Heart left ventricle (tissue), 16 donors: Measurements from ENCODE around the gene KLHL42. TPM values are rescaled to one million over a fixed set of nuclear protein-coding genes. Genes with fewer than 3 reads are reported as not detected.

Source experiments
- ATAC-seq, 4 donors: fragments of 200-7000 bp; cut with Tn5 transposase; one replicate each; pipeline ENCODE4 v1.9.1; 2020 to 2022; ENCODE audit warnings: moderate library complexity in 4 of 4, mild to moderate bottlenecking in 3 of 4, moderate number of reproducible peaks in 1 of 4
- DNase-seq, 5 donors: peaks; one replicate each; pipeline ENCODE4 v3.0.0-alpha.2; 2020
- H3K27ac ChIP-seq, 12 donors: fragments of 200-600 bp; sonication (generic) in 4 of 12; one replicate each; pipeline versions ENCODE4 v1.5.0 to v1.8.0; 2016 to 2022; ENCODE audit warnings: mild to moderate bottlenecking in 2 of 12
- H3K27me3 ChIP-seq, 9 donors: fragments of 200-600 bp; sonication (generic) in 2 of 9; one replicate each; pipeline versions ENCODE4 v1.5.1 to v1.8.0; 2016 to 2022; ENCODE audit warnings: mild to moderate bottlenecking in 3 of 9
- H3K36me3 ChIP-seq, 9 donors: fragments of 200-600 bp; sonication (generic) in 2 of 9; one replicate each; pipeline versions ENCODE4 v1.5.0 to v1.8.0; 2018 to 2022; ENCODE audit warnings: mild to moderate bottlenecking in 2 of 9
- H3K4me1 ChIP-seq, 12 donors: fragments of 200-600 bp; sonication (generic) in 4 of 12; one replicate each; pipeline versions ENCODE4 v1.5.0 to v1.8.0; 2016 to 2022; ENCODE audit warnings: mild to moderate bottlenecking in 3 of 12
- H3K4me3 ChIP-seq, 12 donors: fragments of 200-600 bp; sonication (generic) in 4 of 12; one replicate each; pipeline versions ENCODE4 v1.5.0 to v1.8.0; 2017 to 2022; ENCODE audit warnings: mild to moderate bottlenecking in 9 of 12, moderate library complexity in 4 of 12
- H3K9me3 ChIP-seq, 12 donors: fragments of 200-600 bp; sonication (generic) in 4 of 12; one replicate each; pipeline versions ENCODE4 v1.5.0 to v1.8.0; 2016 to 2022; ENCODE audit warnings: mild to moderate bottlenecking in 1 of 12
- POLR2A ChIP-seq, 2 donors: fragments of 450-650 bp; IDR thresholded peaks; one replicate each; pipeline ENCODE4 v1.6.1; 2017; ENCODE audit warnings: antibody characterized with exemption in 2 of 2, mild to moderate bottlenecking in 2 of 2, moderate library complexity in 2 of 2
- WGBS, 4 donors: extraction: QIAGEN DNeasy Blood & Tissue Kit in 2 of 4; methylation state at CpG; one replicate each; pipeline versions ENCODE4 v1.1.5 to v1.1.7; 2013 to 2018; 5-methylcytosine and 5-hydroxymethylcytosine counted together
- intact Hi-C, 10 donors: fragments of 100-400 bp; cut with DNase I; formaldehyde crosslinking; loops; one replicate each; pipeline versions ENCODE4 v1.11.1 to v1.14.2; 2022
- polyA plus RNA-seq, 2 donors: library from polyadenylated mRNA; stranded (reverse); fragments of 200-250 nt; gene quantifications; one replicate each; pipeline ENCODE4 v1.2.3, GENCODE V29; 2013
- total RNA-seq, 9 donors: library from RNA; depleted of rRNA in 2 of 9; stranded (reverse); fragments of >200 nt in 2 of 9; fragmentation: NEBNext Ultra II Directional in 3 of 9; extraction: Animal tissue kit (Norgen Biotek cat#: 25700) in 3 of 9; gene quantifications; one replicate each; pipeline versions ENCODE4 v1.1.0 to v1.2.4, GENCODE V29; 2016 to 2023
- TF ChIP-seq, protein P1 (sequence below), 12 donors: fragments of 200-600 bp; sonication (generic) in 4 of 12; IDR thresholded peaks; one replicate each; pipeline versions ENCODE4 v1.5.0 to v1.8.0; 2018 to 2022; ENCODE audit warnings: antibody characterized with exemption in 12 of 12, mild to moderate bottlenecking in 5 of 12
- donor health status: ischemic (EF 13 %, LVEDD 7.1; RV severe dilation, severe dysfunction).
- donor health status: healthy with polysubstance abuse.
- donor health status: DM: no; HTN: yes; CAD: no.
- donor health status: DM: no; HTN: no; CAD: no.
- donor health status: ischemic (EF 25% LVEDD 6.9; RV normal size, moderate dysfunction).
- donor health status: ischemic (EF 25% LVEDD 5.7; RV mildly dilated, moderate dysfunction).
- donor health status: healthy.
- donor health status: DM: yes; HTN: yes; CAD: no.
- donor health status: ischemic (EF 35%, LVEDD 5.7; RV mildly dilated, moderate dysfunction).
- donor health status: nonischemic (EF 11% LVEDD 7.7; RV severe dilation, severe dysfunction).
- donor health status: DM: yes; HTN: yes; CAD: no.
- donor health status: PGD.
- donor health status: ischemic (EF 29% LVEDD 5.4; RV normal size, mild dysfunction).
- donor health status: nonischemic (EF 23%, LVEDD 6.1; RV moderate dilation, normal function).

The KLHL42 gene
- total and polyA plus RNA-seq, 11 donors = 3.2 to 11.4 (median 5.9) TPM

DNA sequence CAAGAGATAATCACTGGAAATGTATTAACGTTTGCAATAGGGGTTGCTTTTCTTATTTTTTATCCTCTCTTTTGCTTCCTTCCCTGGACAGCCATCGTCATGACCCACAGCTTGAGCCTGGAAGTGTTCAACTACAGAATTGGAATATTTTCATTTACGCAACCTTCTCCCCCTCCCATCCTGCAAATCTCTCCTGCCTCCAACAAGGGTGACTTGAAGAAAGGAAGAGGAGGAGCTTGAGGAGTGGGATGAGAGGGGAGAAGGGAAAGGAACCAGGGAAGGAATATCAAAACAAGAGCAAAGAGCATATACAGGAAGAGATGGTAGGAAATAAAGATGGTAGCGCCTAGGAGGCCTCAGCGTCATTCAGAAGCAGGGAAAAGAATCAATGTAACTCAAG lies 1.6 kb downstream of the KLHL42 start:
- DNase-seq (no peak), ATAC-seq (no peak)
- Histone ChIP-seq H3K4me1 (peaks cover 0 to 49% (median 21%) of the 10 kb centered on the region in 12 donors), H3K27ac (peak overlapping the region in 4 of 12 donors; percentile 23 to 93 (median 64)), H3K36me3 (peaks cover 0 to 10% (median 0%) of the 10 kb centered on the region in 9 donors), H3K27me3 (no peaks in the 10 kb centered on the region), H3K4me3 (peak overlapping the region in 8 of 12 donors; percentile 72 to 94 (median 87)), H3K9me3 (no peaks in the 10 kb centered on the region)
- intact Hi-C loops = loop anchor here in 2 of 10 donors (1.0 to 10.0 kb wide), 3 partner anchors 16 to 69 kb away; partner anchors contain the start of gene MRPS35 (in 1 of the 2)
- TF ChIP-seq, protein P1, sequence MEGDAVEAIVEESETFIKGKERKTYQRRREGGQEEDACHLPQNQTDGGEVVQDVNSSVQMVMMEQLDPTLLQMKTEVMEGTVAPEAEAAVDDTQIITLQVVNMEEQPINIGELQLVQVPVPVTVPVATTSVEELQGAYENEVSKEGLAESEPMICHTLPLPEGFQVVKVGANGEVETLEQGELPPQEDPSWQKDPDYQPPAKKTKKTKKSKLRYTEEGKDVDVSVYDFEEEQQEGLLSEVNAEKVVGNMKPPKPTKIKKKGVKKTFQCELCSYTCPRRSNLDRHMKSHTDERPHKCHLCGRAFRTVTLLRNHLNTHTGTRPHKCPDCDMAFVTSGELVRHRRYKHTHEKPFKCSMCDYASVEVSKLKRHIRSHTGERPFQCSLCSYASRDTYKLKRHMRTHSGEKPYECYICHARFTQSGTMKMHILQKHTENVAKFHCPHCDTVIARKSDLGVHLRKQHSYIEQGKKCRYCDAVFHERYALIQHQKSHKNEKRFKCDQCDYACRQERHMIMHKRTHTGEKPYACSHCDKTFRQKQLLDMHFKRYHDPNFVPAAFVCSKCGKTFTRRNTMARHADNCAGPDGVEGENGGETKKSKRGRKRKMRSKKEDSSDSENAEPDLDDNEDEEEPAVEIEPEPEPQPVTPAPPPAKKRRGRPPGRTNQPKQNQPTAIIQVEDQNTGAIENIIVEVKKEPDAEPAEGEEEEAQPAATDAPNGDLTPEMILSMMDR (IDR thresholded peaks at IDR 0.05) = no peak
- TF ChIP-seq POLR2A (IDR thresholded peaks at IDR 0.05) = no peak
- WGBS, 4 donors = 64 to 70% (median 67%) methylated on average over 5 of the region's 5 CpGs

DNA sequence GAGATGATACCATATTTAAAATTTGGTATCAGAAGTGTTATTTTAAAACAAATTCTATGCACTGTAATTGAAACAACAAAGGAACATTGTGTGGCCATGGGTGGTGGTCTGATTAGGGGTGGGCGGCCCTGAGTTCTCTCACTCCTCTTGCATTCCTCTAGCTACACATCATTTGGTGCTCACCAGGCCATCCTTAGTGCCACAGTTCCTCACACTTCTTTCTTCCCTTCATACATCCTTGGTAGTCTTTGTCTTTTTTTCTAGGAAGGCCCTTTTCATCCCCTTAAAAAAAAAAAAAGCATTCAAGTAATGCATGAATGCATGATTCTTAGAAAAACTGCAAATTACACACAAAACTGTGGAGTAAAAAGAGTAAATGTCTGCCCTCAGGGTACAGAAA lies 2.4 kb downstream of the KLHL42 start:
- no peak for ATAC-seq
- Histone ChIP-seq H3K36me3 (peaks cover 0 to 10% (median 0%) of the 10 kb centered on the region in 9 donors), H3K27me3 (no peaks in the 10 kb centered on the region), H3K4me3 (no peak overlapping the region), H3K9me3 (no peaks in the 10 kb centered on the region), H3K4me1 (peaks cover 0 to 49% (median 21%) of the 10 kb centered on the region in 12 donors), H3K27ac (no peak overlapping the region)
- no peak for TF ChIP-seq POLR2A (IDR thresholded peaks at IDR 0.05)
- TF ChIP-seq, protein P1 (IDR thresholded peaks at IDR 0.05) = no peak
- WGBS, 4 donors = 91 to 97% (median 93%) methylated on average over 1 of the region's 1 CpG
- intact Hi-C loops = loop anchor here in 2 of 10 donors (1.0 to 10.0 kb wide), 3 partner anchors 15 to 70 kb away; partner anchors contain the start of gene MRPS35 (in 1 of the 2)
- DNase-seq = no peak

DNA sequence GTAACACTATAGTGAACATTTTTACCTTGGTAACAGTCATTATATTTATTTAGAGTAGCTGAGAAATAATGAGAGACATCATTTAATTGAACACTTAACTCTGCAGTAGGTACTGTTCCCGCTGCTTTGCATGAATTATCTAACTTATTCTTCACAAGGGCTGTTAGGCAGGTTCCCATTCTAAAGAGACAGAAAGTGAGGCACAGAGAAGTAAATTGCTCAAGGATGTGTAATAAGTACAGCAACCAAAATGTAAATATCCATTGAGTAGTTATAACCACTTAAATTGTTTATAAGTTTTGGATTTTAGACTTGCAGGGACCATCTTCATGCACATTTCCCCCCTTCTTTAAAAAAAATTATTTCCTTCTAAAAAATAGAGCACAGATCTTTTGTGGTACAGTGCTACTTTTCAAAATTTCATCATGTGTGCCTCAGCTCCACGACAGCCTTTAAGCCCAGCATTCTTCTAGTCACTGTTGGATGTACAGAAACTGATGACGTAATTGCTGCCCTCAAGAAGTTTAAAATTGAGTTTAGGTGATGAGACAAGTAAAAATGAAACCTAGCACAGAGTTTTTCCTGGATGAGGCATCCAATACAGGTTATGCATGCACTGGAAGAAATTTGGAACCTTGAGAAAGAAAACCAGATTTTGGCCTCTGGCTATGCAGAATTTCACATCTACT lies 6.0 kb downstream of the KLHL42 start:
- Histone ChIP-seq H3K4me1 (peaks cover 0 to 44% (median 13%) of the 10 kb centered on the region in 12 donors), H3K36me3 (peaks cover 0 to 17% (median 3%) of the 10 kb centered on the region in 9 donors), H3K9me3 (no peaks in the 10 kb centered on the region), H3K27ac (no peak overlapping the region), H3K27me3 (no peaks in the 10 kb centered on the region), H3K4me3 (no peak overlapping the region)
- DNase-seq (no peak), ATAC-seq (no peak)
- no peak for TF ChIP-seq POLR2A (IDR thresholded peaks at IDR 0.05)
- TF ChIP-seq, protein P1 (IDR thresholded peaks at IDR 0.05) = no peak
- intact Hi-C loops = loop anchor here in 1 of 10 donors (10.0 kb wide), 1 partner anchor 61 kb away; no protein-coding TSS in a partner anchor
- WGBS, 4 donors = 79 to 87% (median 86%) methylated on average over 3 of the region's 3 CpGs

DNA sequence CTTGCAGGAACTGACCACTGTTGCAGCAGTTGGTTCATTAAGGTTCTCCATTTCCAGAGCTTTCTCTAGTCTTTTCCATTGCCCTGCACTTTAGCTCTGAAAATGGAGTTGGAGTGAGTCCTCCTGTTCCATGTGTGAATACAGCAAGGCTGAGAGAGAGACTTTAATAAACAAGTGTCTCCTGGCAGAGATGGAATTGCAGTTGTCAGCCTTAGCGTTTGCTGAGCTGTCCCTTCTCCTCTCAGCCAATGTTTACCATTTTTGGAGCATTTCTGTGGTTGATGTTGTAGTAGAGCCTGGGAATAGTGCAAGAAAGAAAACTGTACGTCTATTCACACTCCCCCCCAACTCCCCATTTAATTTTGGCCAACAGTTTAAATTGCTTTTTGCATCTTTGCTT lies 7.5 kb downstream of the KLHL42 start:
- no peak for ATAC-seq
- 63 to 72% (median 67%) methylated on average over 2 of the region's 2 CpGs for WGBS, 4 donors
- H3K4me1 ChIP-seq = peaks cover 0 to 30% (median 0%) of the 10 kb centered on the region in 12 donors

More for the DNA sequence above, 7.5 kb downstream of the KLHL42 start:
- Histone ChIP-seq H3K27ac (peak overlapping the region in 1 of 12 donors; percentile 41), H3K4me3 (no peak overlapping the region), H3K36me3 (peaks cover 0 to 28% (median 16%) of the 10 kb centered on the region in 9 donors), H3K27me3 (no peaks in the 10 kb centered on the region), H3K9me3 (no peaks in the 10 kb centered on the region)
- no peak for DNase-seq
- TF ChIP-seq, protein P1 (IDR thresholded peaks at IDR 0.05) = no peak
- no peak for TF ChIP-seq POLR2A (IDR thresholded peaks at IDR 0.05)
- intact Hi-C loops = loop anchor here in 1 of 10 donors (10.0 kb wide), 1 partner anchor 63 kb away; no protein-coding TSS in a partner anchor
